HFF-Myc (cell line): Measurements from ENCODE around the gene CALB2.

ENCODE experiments used
- DNase-seq: peaks from one replicate; pipeline ENCODE4 v3.0.0-alpha.2; 2011; ENCODE audit warnings: low read depth; ENCODE audit errors: extremely low read depth
- H3K4me3 ChIP-seq: replicated peaks from 2 replicates; pipeline ENCODE4 v1.5.1; 2011; ENCODE audit warnings: low read depth, mild to moderate bottlenecking, control low read depth, low read length
- TF ChIP-seq, protein P1 (sequence below): IDR thresholded peaks from 2 replicates; pipeline ENCODE4 v1.5.1; 2012; ENCODE audit warnings: mild to moderate bottlenecking, low read depth, low read length, control low read depth; ENCODE audit errors: missing control alignments

Gene CALB2

GRCh38 chr16:71343078-71343477 is 15.4 kb upstream of the CALB2 start:
- DNase-seq, result no peak
- TF ChIP-seq, protein P1, sequence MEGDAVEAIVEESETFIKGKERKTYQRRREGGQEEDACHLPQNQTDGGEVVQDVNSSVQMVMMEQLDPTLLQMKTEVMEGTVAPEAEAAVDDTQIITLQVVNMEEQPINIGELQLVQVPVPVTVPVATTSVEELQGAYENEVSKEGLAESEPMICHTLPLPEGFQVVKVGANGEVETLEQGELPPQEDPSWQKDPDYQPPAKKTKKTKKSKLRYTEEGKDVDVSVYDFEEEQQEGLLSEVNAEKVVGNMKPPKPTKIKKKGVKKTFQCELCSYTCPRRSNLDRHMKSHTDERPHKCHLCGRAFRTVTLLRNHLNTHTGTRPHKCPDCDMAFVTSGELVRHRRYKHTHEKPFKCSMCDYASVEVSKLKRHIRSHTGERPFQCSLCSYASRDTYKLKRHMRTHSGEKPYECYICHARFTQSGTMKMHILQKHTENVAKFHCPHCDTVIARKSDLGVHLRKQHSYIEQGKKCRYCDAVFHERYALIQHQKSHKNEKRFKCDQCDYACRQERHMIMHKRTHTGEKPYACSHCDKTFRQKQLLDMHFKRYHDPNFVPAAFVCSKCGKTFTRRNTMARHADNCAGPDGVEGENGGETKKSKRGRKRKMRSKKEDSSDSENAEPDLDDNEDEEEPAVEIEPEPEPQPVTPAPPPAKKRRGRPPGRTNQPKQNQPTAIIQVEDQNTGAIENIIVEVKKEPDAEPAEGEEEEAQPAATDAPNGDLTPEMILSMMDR, result no peak
- H3K4me3 ChIP-seq, result no peak overlapping the region

DNA sequence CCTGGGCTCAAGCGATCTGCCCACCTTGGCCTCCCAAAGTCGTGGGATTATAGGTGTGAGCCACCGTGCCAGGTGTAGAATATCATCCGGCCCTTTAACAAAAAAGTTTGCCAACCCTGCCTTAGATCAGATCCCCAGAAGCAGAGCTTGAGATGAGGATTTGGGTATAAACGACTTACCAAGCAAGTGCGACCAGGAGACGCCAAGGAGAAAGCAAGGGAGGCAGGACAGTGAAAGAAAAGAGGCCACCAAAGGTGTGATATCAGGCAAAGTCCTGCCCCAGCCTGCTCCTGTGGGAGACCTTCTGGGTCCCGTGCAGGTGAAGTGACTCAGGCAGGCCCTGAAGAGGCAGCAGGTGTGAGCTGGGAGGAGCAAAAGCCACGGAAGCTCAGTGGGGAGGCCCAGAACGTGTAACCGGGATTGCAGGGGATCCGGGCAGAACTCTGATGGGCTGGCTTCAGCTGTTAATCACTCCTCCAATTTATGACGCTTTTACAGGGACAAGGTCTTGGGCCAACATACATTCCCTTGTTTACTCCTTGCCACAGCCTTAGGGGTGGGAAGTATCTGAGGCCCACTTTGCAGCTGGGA is 14.1 kb upstream of the CALB2 start:
- no peak for DNase-seq
- H3K4me3 ChIP-seq, result no peak overlapping the region
- TF ChIP-seq, protein P1, result no peak

GRCh38 chr16:71345031-71345430 is 13.5 kb upstream of the CALB2 start:
- no peak overlapping the region for H3K4me3 ChIP-seq
- TF ChIP-seq, protein P1, result no peak
- no peak for DNase-seq

DNA sequence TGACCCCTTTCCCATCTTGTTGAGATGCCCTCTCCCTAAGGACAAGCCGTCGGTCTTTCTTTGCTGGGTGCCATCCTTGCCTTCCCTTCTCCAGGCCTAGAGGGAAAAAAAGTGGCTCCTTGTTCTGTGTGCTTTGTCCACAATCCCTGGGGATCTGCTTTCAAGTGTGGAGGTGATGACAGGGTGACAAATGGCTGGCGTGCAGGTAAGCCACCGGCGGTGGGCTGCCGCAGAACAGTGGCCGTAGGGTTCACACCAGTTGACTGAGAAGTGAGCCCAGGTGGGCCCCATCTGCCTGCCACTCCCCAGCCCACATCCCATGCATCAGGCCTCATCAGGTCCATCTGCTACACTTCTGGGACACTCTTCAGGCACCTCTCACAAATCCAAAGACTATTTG is 11.4 kb upstream of the CALB2 start:
- TF ChIP-seq, protein P1, result no peak
- DNase-seq, result no peak
- H3K4me3 ChIP-seq, result no peak overlapping the region

GRCh38 chr16:71348262-71349085 is 10.0 kb upstream of the CALB2 start:
- TF ChIP-seq, protein P1, result no peak
- no peak overlapping the region for H3K4me3 ChIP-seq
- DNase-seq, result no peak

- TF ChIP-seq, protein P1, result no peak
- no peak overlapping the region for H3K4me3 ChIP-seq
- no peak for DNase-seq
Observed at GRCh38 chr16:71350821-71351557, 7.5 kb upstream of the CALB2 start.
